Mammary epithelial cell (primary cell): ENCODE results near the gene S100A7A.

Source experiments
- CTCF ChIP-seq, 2 donors: IDR thresholded peaks in 1 of 2; conservative IDR thresholded peaks in 1 of 2; 2 replicates each; pipeline ENCODE4 v1.5.1; 2011 to 2012; ENCODE audit warnings: inconsistent platforms in 2 of 2, low read length in 2 of 2, mild to moderate bottlenecking in 2 of 2, control low read depth in 1 of 2, low read depth in 1 of 2; ENCODE audit not compliant: insufficient read depth in 1 of 2; ENCODE audit errors: extremely low read depth in 1 of 2
- EZH2 ChIP-seq: IDR thresholded peaks from 2 replicates; pipeline ENCODE4 v1.6.1; 2012; ENCODE audit warnings: low read length, inconsistent platforms, borderline replicate concordance

GRCh38 chr1:153420306-153420705 lies 4.0 kb downstream of the S100A7A start:
- TF ChIP-seq CTCF (conservative IDR thresholded peaks at IDR 0.05 in 1 of 2, IDR thresholded peaks at IDR 0.05 in 1 of 2; ENCODE audit: extremely low read depth in 1 of 2, insufficient read depth in 1 of 2, low read depth in 1 of 2, low read length in 2 of 2): no peak
- TF ChIP-seq EZH2: no peak
